Immature natural killer cell (primary cell): ENCODE results near the gene RGS6. TPM values are rescaled to one million over a fixed set of nuclear protein-coding genes. Genes with fewer than 3 reads are reported as not detected.
A peak's percentile ranks its signal among the peaks of the same experiment; 100 is the strongest.

Source experiments
- DNase-seq, 3 donors: peaks; one replicate each; pipeline ENCODE4 v3.0.0; 2022; ENCODE audit warnings: mixed read lengths in 1 of 3
- H3K27ac Mint-ChIP-seq, 6 donors: one replicate each; pipeline ENCODE4 v1.8.0; 2020; ENCODE audit warnings: mixed read lengths in 6 of 6, mild to moderate bottlenecking in 5 of 6, inconsistent platforms in 4 of 6, moderate library complexity in 3 of 6
- H3K27me3 Mint-ChIP-seq, 3 donors: one replicate each; pipeline ENCODE4 v1.8.0; 2020 to 2021; ENCODE audit warnings: low read depth in 3 of 3, mild to moderate bottlenecking in 3 of 3, mixed read lengths in 3 of 3, moderate library complexity in 3 of 3, inconsistent platforms in 1 of 3
- H3K36me3 Mint-ChIP-seq, 3 donors: one replicate each; pipeline ENCODE4 v1.8.0; 2020; ENCODE audit warnings: mixed read lengths in 3 of 3, inconsistent platforms in 2 of 3, mild to moderate bottlenecking in 2 of 3
- H3K4me1 Mint-ChIP-seq, 2 donors: one replicate each; pipeline ENCODE4 v1.8.0; 2020; ENCODE audit warnings: inconsistent platforms in 2 of 2, mild to moderate bottlenecking in 2 of 2, mixed read lengths in 2 of 2, moderate library complexity in 1 of 2
- H3K4me3 Mint-ChIP-seq, 5 donors: one replicate each; pipeline ENCODE4 v1.8.0; 2020; ENCODE audit warnings: mild to moderate bottlenecking in 5 of 5, mixed read lengths in 5 of 5, inconsistent platforms in 3 of 5, moderate library complexity in 3 of 5
- H3K9me3 Mint-ChIP-seq, 6 donors: one replicate each; pipeline ENCODE4 v1.8.0; 2020; ENCODE audit warnings: mild to moderate bottlenecking in 6 of 6, mixed read lengths in 6 of 6, inconsistent platforms in 4 of 6, moderate library complexity in 3 of 6
- polyA plus RNA-seq, 3 donors: library from polyadenylated mRNA; unstranded; fragments of 300-500 nt; fragmentation: Illumina TruSeq; gene quantifications; one replicate each; pipeline ENCODE4 v1.2.3, GENCODE V29; 2021

The RGS6 gene
- polyA plus RNA-seq, 3 donors from 2014 or later, result 0.34 to 0.37 TPM; not detected in 1

DNA sequence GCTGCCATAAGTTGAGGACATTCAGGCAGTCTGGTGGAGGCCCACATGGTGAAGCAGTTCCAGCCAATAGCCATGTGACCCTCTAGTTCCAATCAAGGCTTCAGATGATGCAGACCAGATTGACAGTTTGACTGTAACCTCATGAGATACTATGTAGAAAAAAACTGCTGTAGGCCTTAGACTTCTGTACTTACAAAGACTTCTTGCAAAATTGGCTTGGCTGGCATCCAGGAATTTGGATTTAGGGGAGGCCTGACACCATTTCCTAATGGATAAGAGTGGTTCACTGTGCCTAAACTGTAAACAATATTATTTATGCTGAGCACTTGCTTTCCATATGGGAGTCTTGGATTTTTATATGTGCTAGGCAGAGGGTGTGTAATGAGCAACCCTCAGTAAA, 76.4 kb downstream of the RGS6 start:
- Mint-ChIP-seq H3K27ac (no peak overlapping the region), H3K36me3 (no peaks in the 10 kb centered on the region), H3K27me3 (peaks cover 0 to 4% (median 4%) of the 10 kb centered on the region in 3 donors), H3K4me1 (no peaks in the 10 kb centered on the region), H3K9me3 (no peaks in the 10 kb centered on the region), H3K4me3 (no peak overlapping the region)
- DNase-seq, result no peak

DNA sequence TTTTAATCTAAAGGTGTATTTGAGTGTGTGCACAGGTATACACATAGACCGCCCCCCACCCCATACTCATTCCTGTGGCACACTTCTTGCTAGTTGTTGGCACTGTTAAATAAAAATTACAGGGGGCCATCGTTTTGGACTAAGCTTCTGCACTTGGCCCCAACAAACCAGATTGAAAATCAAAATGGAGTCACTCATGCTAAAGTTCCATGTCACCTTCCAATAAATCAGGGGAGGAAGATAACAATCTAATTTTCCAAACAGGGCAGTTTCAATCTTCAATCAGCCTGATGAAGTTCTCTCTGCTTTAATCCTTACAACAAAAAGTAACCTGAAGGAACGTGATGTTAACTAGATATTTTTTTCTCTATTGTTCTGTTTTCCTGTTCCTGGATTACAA, 78.2 kb downstream of the RGS6 start:
- Mint-ChIP-seq H3K4me1 (no peaks in the 10 kb centered on the region), H3K4me3 (no peak overlapping the region)
- DNase-seq, result no peak

DNA sequence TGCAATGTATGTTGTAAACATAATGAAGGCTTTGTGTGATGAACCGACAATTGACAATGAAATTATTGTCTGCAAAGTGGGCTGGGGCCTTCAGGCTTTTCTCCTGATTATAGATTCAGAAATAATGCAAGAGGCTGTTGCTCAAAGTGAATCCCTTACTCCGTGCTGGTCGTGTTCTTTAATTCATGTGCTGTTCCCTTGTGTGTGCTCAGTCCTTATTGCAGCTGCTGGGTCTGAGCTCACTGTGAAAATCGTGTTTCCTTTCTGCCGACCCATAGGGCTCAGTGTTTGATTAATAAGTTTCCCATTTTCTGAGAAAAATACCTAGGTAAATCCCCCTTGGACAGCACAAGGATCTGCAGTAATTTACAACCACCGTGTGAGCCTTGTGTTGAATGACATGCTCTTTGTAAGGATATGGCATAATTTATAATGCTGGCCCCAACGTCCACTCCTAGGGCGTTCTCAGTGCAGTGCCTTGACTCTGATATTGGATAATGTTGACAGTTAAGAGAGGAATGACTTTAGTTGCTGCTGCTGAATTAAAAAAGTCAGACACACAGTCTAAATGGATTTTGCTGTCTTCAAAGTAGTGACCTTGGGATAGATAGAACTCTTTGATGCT, 81.6 kb downstream of the RGS6 start:
- no peak overlapping the region for H3K27ac Mint-ChIP-seq
- H3K27me3 Mint-ChIP-seq, result peaks cover 3 to 12% (median 11%) of the 10 kb centered on the region in 3 donors
- H3K4me3 Mint-ChIP-seq, result no peak overlapping the region
- H3K36me3 Mint-ChIP-seq, result no peaks in the 10 kb centered on the region
- no peaks in the 10 kb centered on the region for H3K9me3 Mint-ChIP-seq
- no peaks in the 10 kb centered on the region for H3K4me1 Mint-ChIP-seq
- no peak for DNase-seq

More for the DNA sequence above, 78.2 kb downstream of the RGS6 start:
- Mint-ChIP-seq H3K9me3 (no peaks in the 10 kb centered on the region), H3K36me3 (no peaks in the 10 kb centered on the region), H3K27ac (no peak overlapping the region), H3K27me3 (peaks cover 3 to 14% (median 4%) of the 10 kb centered on the region in 3 donors)

GRCh38 chr14:72014486-72014885, 82.3 kb downstream of the RGS6 start:
- Mint-ChIP-seq H3K4me1 (no peaks in the 10 kb centered on the region), H3K36me3 (no peaks in the 10 kb centered on the region), H3K4me3 (no peak overlapping the region), H3K9me3 (no peaks in the 10 kb centered on the region), H3K27ac (no peak overlapping the region), H3K27me3 (peaks cover 1 to 13% (median 11%) of the 10 kb centered on the region in 3 donors)
- no peak for DNase-seq

DNA sequence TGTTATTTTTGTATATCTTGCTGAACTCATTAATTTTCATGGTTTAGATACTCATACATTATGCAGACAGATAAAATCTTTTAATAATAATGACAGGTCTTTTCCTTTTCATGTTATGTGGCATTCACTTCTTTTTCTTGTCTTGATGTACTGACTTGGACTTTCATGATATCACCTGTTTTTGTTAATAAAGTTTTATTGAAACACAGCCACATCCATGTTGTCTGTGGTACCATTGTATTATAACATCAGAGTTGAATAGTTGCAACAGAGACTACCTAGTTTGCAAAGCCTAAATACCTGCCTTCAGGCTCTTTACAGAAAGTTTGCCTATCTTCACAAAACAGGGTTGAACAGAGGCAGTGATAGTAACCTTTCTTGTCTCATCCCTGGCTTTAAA, 85.1 kb downstream of the RGS6 start:
- no peak overlapping the region for H3K27ac Mint-ChIP-seq
- no peak for DNase-seq
- no peaks in the 10 kb centered on the region for H3K9me3 Mint-ChIP-seq
- no peaks in the 10 kb centered on the region for H3K36me3 Mint-ChIP-seq
- H3K4me1 Mint-ChIP-seq, result no peaks in the 10 kb centered on the region
- H3K4me3 Mint-ChIP-seq, result no peak overlapping the region
- peaks cover 4 to 18% (median 11%) of the 10 kb centered on the region in 3 donors for H3K27me3 Mint-ChIP-seq

- no peaks in the 10 kb centered on the region for H3K36me3 Mint-ChIP-seq
- H3K27ac Mint-ChIP-seq, result no peak overlapping the region
- H3K27me3 Mint-ChIP-seq, result peaks cover 3 to 7% (median 5%) of the 10 kb centered on the region in 3 donors
- H3K9me3 Mint-ChIP-seq, result no peaks in the 10 kb centered on the region
- H3K4me1 Mint-ChIP-seq, result no peaks in the 10 kb centered on the region
- no peak overlapping the region for H3K4me3 Mint-ChIP-seq
- DNase-seq, result no peak
Measured at GRCh38 chr14:72023128-72024042, 91.2 kb downstream of the RGS6 start.

GRCh38 chr14:72024043-72024407, 91.8 kb downstream of the RGS6 start:
- no peak overlapping the region for H3K27ac Mint-ChIP-seq
- DNase-seq, result peak; percentile 5 to 19 (median 16)
- peaks cover 3 to 7% (median 5%) of the 10 kb centered on the region in 3 donors for H3K27me3 Mint-ChIP-seq
- H3K4me3 Mint-ChIP-seq, result no peak overlapping the region
- H3K9me3 Mint-ChIP-seq, result no peaks in the 10 kb centered on the region
- no peaks in the 10 kb centered on the region for H3K4me1 Mint-ChIP-seq
- H3K36me3 Mint-ChIP-seq, result no peaks in the 10 kb centered on the region

GRCh38 chr14:72024504-72024903, 92.3 kb downstream of the RGS6 start:
- H3K27ac Mint-ChIP-seq, result no peak overlapping the region
- peaks cover 3 to 5% (median 5%) of the 10 kb centered on the region in 3 donors for H3K27me3 Mint-ChIP-seq
- H3K9me3 Mint-ChIP-seq, result no peaks in the 10 kb centered on the region
- no peak overlapping the region for H3K4me3 Mint-ChIP-seq
- no peaks in the 10 kb centered on the region for H3K4me1 Mint-ChIP-seq
- H3K36me3 Mint-ChIP-seq, result no peaks in the 10 kb centered on the region
- DNase-seq, result no peak

DNA sequence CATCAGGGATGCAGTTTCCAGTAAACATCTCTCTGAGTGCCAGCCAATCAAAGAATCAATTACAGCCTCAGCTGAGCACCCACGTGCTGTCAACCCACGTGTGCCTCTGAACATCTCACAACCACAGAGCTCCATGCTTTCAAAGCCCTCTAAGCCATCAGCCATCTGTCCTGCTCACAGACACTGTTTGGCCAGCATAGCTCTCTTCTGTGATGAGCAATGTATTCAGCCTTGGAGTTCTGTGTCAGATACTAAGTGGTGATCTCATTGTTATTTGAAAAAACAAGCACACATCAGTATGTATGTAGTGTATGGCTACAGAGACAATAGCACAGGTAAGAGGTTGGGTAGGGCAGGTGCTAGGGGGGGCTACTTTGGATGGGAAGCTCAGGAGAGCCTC, 94.3 kb downstream of the RGS6 start:
- peaks cover 0 to 5% (median 3%) of the 10 kb centered on the region in 3 donors for H3K27me3 Mint-ChIP-seq
- H3K4me3 Mint-ChIP-seq, result no peak overlapping the region
- no peaks in the 10 kb centered on the region for H3K9me3 Mint-ChIP-seq
- H3K4me1 Mint-ChIP-seq, result no peaks in the 10 kb centered on the region
- DNase-seq, result no peak
- H3K27ac Mint-ChIP-seq, result no peak overlapping the region
- H3K36me3 Mint-ChIP-seq, result no peaks in the 10 kb centered on the region

GRCh38 chr14:72027061-72027460, 94.8 kb downstream of the RGS6 start:
- DNase-seq, result no peak
- Mint-ChIP-seq H3K9me3 (no peaks in the 10 kb centered on the region), H3K27ac (no peak overlapping the region), H3K36me3 (no peaks in the 10 kb centered on the region), H3K4me1 (no peaks in the 10 kb centered on the region), H3K4me3 (no peak overlapping the region), H3K27me3 (peaks cover 0 to 5% (median 0%) of the 10 kb centered on the region in 3 donors)

DNA sequence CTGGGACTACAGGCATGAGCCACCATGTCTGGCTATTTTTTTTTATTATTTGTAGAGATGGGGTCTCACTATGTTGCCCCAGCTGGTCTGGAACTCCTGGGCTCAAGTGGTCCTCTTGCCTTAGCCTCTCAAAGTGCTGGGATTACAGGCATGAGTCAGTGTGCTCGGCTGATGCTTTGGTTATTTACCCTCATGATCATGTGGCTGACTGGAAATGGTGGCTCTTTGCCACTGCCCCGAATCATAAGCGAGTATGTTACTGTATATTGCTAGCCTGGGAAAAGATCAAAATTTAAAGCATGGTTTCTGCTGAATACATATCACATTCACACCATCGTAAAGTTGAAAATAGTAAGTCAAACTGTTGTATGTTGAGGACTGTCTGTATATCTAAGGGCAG, 101.1 kb downstream of the RGS6 start:
- no peaks in the 10 kb centered on the region for H3K4me1 Mint-ChIP-seq
- H3K36me3 Mint-ChIP-seq, result no peaks in the 10 kb centered on the region
- no peak overlapping the region for H3K27ac Mint-ChIP-seq

GRCh38 chr14:72040528-72040927, 108.3 kb downstream of the RGS6 start:
- peaks cover 0 to 4% (median 0%) of the 10 kb centered on the region in 3 donors for H3K36me3 Mint-ChIP-seq
- peaks cover 2 to 19% (median 16%) of the 10 kb centered on the region in 6 donors for H3K9me3 Mint-ChIP-seq
- H3K4me3 Mint-ChIP-seq, result no peak overlapping the region
- peaks cover 3 to 18% (median 8%) of the 10 kb centered on the region in 3 donors for H3K27me3 Mint-ChIP-seq
- H3K27ac Mint-ChIP-seq, result no peak overlapping the region
- no peaks in the 10 kb centered on the region for H3K4me1 Mint-ChIP-seq
- no peak for DNase-seq

More for the DNA sequence above, 101.1 kb downstream of the RGS6 start:
- no peak for DNase-seq
- peaks cover 0 to 2% (median 0%) of the 10 kb centered on the region in 3 donors for H3K27me3 Mint-ChIP-seq
- H3K4me3 Mint-ChIP-seq, result no peak overlapping the region
- H3K9me3 Mint-ChIP-seq, result no peaks in the 10 kb centered on the region

- no peaks in the 10 kb centered on the region for H3K4me1 Mint-ChIP-seq
- no peak overlapping the region for H3K27ac Mint-ChIP-seq
- peaks cover 2 to 17% (median 12%) of the 10 kb centered on the region in 6 donors for H3K9me3 Mint-ChIP-seq
- peaks cover 0 to 4% (median 0%) of the 10 kb centered on the region in 3 donors for H3K36me3 Mint-ChIP-seq
- no peak overlapping the region for H3K4me3 Mint-ChIP-seq
- DNase-seq, result no peak
- peaks cover 5 to 13% (median 9%) of the 10 kb centered on the region in 3 donors for H3K27me3 Mint-ChIP-seq
Measured at GRCh38 chr14:72045271-72045670, 113.0 kb downstream of the RGS6 start.

DNA sequence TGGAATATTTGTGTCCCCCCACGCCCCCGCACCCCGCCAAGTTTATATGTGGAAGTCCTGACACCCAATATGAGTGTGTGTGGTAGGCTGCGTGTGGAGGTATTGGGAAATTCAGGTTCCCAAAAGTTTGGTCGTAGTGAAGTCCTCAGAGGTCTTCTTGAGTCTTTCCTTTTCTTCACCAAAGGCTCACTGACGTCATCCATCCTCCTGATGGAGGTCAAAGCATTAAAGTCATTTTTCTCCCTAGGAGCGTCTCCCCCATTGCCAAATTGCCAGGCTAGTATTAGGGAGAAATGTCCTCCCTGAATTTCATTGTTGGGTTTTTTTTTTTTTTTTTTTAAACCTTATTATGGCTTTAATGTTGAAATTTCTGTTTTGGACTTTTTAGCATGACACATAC, 113.7 kb downstream of the RGS6 start:
- peaks cover 3 to 13% (median 9%) of the 10 kb centered on the region in 3 donors for H3K27me3 Mint-ChIP-seq

More for the DNA sequence above, 113.7 kb downstream of the RGS6 start:
- H3K36me3 Mint-ChIP-seq, result no peaks in the 10 kb centered on the region
- peaks cover 2 to 12% (median 8%) of the 10 kb centered on the region in 6 donors for H3K9me3 Mint-ChIP-seq
- no peak overlapping the region for H3K4me3 Mint-ChIP-seq
- DNase-seq, result no peak
- no peaks in the 10 kb centered on the region for H3K4me1 Mint-ChIP-seq
- H3K27ac Mint-ChIP-seq, result no peak overlapping the region
